Endothelial cell of umbilical vein (primary cell): ENCODE measurements around the gene MASTL.

Experiments
- MYC ChIP-seq: IDR thresholded peaks from one replicate; pipeline ENCODE4 v1.6.1; 2011; ENCODE audit warnings: mild to moderate bottlenecking, low read depth, low read length
- TF ChIP-seq, protein P1 (sequence below), 2 donors: IDR thresholded peaks; 1 replicate in 1 of 2; 2 replicates in 1 of 2; pipeline ENCODE4 v1.5.1; 2011; ENCODE audit warnings: low read length in 2 of 2, mild to moderate bottlenecking in 2 of 2, moderate library complexity in 2 of 2, control low read depth in 1 of 2, inconsistent platforms in 1 of 2, low read depth in 1 of 2; ENCODE audit not compliant: insufficient read depth in 1 of 2; ENCODE audit errors: extremely low read depth in 1 of 2

DNA sequence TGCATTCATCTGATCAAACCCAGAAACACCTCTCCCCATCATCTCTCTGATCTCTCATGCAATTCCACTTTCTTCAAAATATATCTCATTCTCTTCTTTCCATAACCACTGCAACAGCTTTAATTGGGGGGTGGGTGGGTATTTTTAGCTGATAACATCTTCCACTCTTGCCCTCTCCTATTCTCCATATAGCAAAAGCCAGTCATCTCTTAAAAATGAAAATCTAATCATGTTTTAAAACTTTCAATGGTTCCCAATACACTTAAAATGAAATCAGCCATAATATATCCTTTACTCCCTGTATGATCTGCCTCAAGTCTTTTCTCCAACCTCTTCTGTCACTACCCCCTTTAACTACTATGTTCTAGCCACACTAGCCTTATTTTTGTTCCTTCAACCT is 2.5 kb upstream of the MASTL start:
- TF ChIP-seq, protein P1, sequence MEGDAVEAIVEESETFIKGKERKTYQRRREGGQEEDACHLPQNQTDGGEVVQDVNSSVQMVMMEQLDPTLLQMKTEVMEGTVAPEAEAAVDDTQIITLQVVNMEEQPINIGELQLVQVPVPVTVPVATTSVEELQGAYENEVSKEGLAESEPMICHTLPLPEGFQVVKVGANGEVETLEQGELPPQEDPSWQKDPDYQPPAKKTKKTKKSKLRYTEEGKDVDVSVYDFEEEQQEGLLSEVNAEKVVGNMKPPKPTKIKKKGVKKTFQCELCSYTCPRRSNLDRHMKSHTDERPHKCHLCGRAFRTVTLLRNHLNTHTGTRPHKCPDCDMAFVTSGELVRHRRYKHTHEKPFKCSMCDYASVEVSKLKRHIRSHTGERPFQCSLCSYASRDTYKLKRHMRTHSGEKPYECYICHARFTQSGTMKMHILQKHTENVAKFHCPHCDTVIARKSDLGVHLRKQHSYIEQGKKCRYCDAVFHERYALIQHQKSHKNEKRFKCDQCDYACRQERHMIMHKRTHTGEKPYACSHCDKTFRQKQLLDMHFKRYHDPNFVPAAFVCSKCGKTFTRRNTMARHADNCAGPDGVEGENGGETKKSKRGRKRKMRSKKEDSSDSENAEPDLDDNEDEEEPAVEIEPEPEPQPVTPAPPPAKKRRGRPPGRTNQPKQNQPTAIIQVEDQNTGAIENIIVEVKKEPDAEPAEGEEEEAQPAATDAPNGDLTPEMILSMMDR (IDR thresholded peaks at IDR 0.05; ENCODE audit: extremely low read depth in 1 of 2, insufficient read depth in 1 of 2, low read depth in 1 of 2, low read length in 2 of 2) = no peak
- TF ChIP-seq MYC = no peak
